HG02610 (cell line): Measurements from ENCODE around the gene AQP2.

ENCODE experiments used
- ATAC-seq: cut with Tn5 transposase; IDR thresholded peaks from one replicate; pipeline ENCODE4 v1.9.1; 2021; ENCODE audit warnings: mild to moderate bottlenecking, moderate library complexity; ENCODE audit not compliant: unreplicated experiment

AQP2 gene

GRCh38 chr12:49920241-49920914, 30.2 kb upstream of the AQP2 start:
- no peak for ATAC-seq

GRCh38 chr12:49920915-49921286, 29.6 kb upstream of the AQP2 start:
- ATAC-seq, result no peak

- no peak for ATAC-seq
Measured at GRCh38 chr12:49921299-49921698, 29.2 kb upstream of the AQP2 start.

GRCh38 chr12:49921936-49922335, 28.6 kb upstream of the AQP2 start:
- no peak for ATAC-seq

- no peak for ATAC-seq
Measured at GRCh38 chr12:49922349-49923034, 28.0 kb upstream of the AQP2 start.

GRCh38 chr12:49923035-49923644, 27.4 kb upstream of the AQP2 start:
- no peak for ATAC-seq

- ATAC-seq, result no peak
Measured at GRCh38 chr12:49923880-49924556, 26.5 kb upstream of the AQP2 start.

- ATAC-seq, result no peak
Measured at GRCh38 chr12:49924628-49925246, 25.8 kb upstream of the AQP2 start.

- no peak for ATAC-seq
Measured at GRCh38 chr12:49925433-49926204, 24.9 kb upstream of the AQP2 start.

- ATAC-seq, result no peak
Measured at GRCh38 chr12:49928471-49928870, 22.1 kb upstream of the AQP2 start.

- no peak for ATAC-seq
Measured at GRCh38 chr12:49929581-49929980, 21.0 kb upstream of the AQP2 start.

- ATAC-seq, result no peak
Measured at GRCh38 chr12:49930515-49931288, 19.8 kb upstream of the AQP2 start.

GRCh38 chr12:49932023-49932422, 18.5 kb upstream of the AQP2 start:
- ATAC-seq, result no peak

GRCh38 chr12:49932533-49933130, 17.9 kb upstream of the AQP2 start:
- ATAC-seq, result no peak

GRCh38 chr12:49933796-49934195, 16.7 kb upstream of the AQP2 start:
- no peak for ATAC-seq

GRCh38 chr12:49934505-49934904, 16.0 kb upstream of the AQP2 start:
- ATAC-seq, result no peak

GRCh38 chr12:49936925-49937324, 13.6 kb upstream of the AQP2 start:
- ATAC-seq, result no peak

GRCh38 chr12:49937639-49938300, 12.8 kb upstream of the AQP2 start:
- ATAC-seq, result no peak

- ATAC-seq, result no peak
Measured at GRCh38 chr12:49939307-49939706, 11.2 kb upstream of the AQP2 start.
